ENCODE measurements around the gene SYCN. TPM values are rescaled to one million over a fixed set of nuclear protein-coding genes. Genes with fewer than 3 reads are reported as not detected.
A peak's percentile ranks its signal among the peaks of the same experiment; 100 is the strongest.

Gene SYCN
- total and polyA plus RNA-seq, 2 experiments from 2014 or later: not detected

DNA sequence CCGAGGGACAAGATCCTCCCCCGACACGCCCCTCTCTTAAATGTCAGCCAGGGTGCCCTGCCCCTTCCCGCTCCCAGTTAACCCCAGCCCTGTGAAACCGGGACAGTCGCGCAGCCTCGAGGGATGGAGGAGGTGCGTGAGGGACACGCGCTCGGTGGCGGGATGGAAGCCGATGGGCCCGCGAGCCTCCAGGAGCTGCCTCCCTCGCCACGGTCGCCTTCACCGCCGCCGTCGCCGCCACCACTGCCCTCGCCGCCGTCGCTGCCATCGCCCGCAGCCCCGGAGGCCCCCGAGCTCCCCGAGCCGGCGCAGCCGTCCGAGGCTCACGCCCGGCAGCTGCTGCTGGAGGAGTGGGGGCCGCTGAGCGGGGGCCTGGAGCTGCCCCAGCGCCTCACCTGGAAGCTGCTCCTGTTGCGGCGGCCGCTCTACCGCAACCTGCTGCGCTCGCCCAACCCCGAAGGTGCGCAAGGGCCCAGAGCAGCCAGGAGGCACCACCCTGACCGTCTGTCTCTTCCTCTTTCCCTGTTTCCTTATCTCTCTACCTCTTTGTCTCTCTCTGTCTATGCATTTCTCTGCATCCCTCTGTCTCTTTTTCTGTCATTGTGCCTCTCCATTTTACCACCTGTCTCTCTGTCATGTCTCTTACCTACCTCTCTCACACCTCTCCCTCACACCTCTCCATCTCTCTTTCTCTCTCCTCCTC lies 7.1 kb downstream of the SYCN start, which contains the start of gene NCCRP1:
Gene NCCRP1, plus strand, starts transcription at position 105 of the 703 bp plus-strand sequence. Its CDS starts 19 bp downstream, at position 124.
- no peaks in the 10 kb centered on the region for H4K20me1 ChIP-seq (ENCODE audit: insufficient read depth)
- no peak for DNase-seq
- H3K36me3 ChIP-seq (ENCODE audit: low read depth): no peaks in the 10 kb centered on the region
- no peaks in the 10 kb centered on the region for H3K9me2 ChIP-seq (ENCODE audit: insufficient read depth)
- no peak within 1 kb of the TSS for H2AFZ ChIP-seq
- no peak within 1 kb of the TSS for H3K27ac ChIP-seq
- no peak within 1 kb of the TSS for H3K9ac ChIP-seq
- WGBS, 2 experiments (ENCODE audit: low coverage in 1 of 2, low lambda C conversion rate in 2 of 2, missing lambda C conversion rate in 2 of 2): 5 to 15% methylated on average over 22 to 45 of the region's 51 CpGs
- H3K9me3 ChIP-seq (ENCODE audit: low read depth): no peaks in the 10 kb centered on the region
- no peaks in the 10 kb centered on the region; the same call in 1 of the 2 replicates for H3K4me1 ChIP-seq (ENCODE audit: insufficient read depth)
- H3K4me2 ChIP-seq (ENCODE audit: unreplicated experiment): no peak within 1 kb of the TSS
- peaks cover 47% of the 10 kb centered on the region for H3K27me3 ChIP-seq (replicated peaks; ENCODE audit: insufficient read depth)
- no peaks in the 10 kb centered on the region for H3F3A ChIP-seq (ENCODE audit: insufficient read depth)
- TF ChIP-seq EZH2 (IDR thresholded peaks at IDR 0.05; ENCODE audit: insufficient read depth, poor library complexity, severe bottlenecking): peak; percentile 60
- no peak for TF ChIP-seq EZH2phosphoT487 (IDR thresholded peaks at IDR 0.05; ENCODE audit: insufficient read depth, low read depth)
- in situ Hi-C loops (cut with MboI): no loop called here
- H3K79me2 ChIP-seq (ENCODE audit: insufficient read depth): no peaks in the 10 kb centered on the region
- no peak within 1 kb of the TSS for H3K4me3 ChIP-seq

DNA sequence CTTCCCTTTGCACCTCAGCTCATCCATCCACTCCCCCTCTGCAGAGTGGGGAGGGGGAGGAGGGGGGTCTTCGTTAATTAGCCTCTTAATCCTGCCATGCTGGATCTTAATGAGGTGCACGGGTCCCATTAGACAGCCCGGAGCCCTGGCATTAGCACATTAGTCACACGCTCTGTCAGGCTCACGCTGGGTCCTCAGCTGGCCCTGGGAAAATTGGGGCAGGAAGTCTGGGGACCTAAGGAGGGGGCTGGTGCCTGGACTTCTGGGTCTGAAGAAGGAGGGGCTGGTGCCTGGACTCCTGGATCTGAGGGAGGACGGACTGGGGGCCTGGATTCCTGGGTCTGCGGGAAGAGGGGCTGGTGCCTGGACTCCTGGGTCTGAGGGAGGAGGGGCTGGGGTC lies 7.7 kb downstream of the SYCN start:
- DNase-seq: no peak
- Histone ChIP-seq H3K9ac (no peak overlapping the region), H3K27me3 (replicated peaks; ENCODE audit: insufficient read depth) (peaks cover 40% of the 10 kb centered on the region), H4K20me1 (ENCODE audit: insufficient read depth) (no peaks in the 10 kb centered on the region), H2AFZ (no peak overlapping the region), H3K36me3 (ENCODE audit: low read depth) (no peaks in the 10 kb centered on the region), H3K4me1 (ENCODE audit: insufficient read depth) (no peaks in the 10 kb centered on the region; the same call in 1 of the 2 replicates), H3K4me3 (no peak overlapping the region), H3K9me2 (ENCODE audit: insufficient read depth) (no peaks in the 10 kb centered on the region), H3K4me2 (ENCODE audit: unreplicated experiment) (no peak overlapping the region), H3K9me3 (ENCODE audit: low read depth) (no peaks in the 10 kb centered on the region), H3K79me2 (ENCODE audit: insufficient read depth) (no peaks in the 10 kb centered on the region), H3F3A (ENCODE audit: insufficient read depth) (no peaks in the 10 kb centered on the region), H3K27ac (no peak overlapping the region)
- WGBS, 2 experiments (ENCODE audit: low coverage in 1 of 2, low lambda C conversion rate in 2 of 2, missing lambda C conversion rate in 2 of 2): 0 to 3% methylated on average over 5 to 7 of the region's 7 CpGs
- in situ Hi-C loops (cut with MboI): no loop called here
- no peak for TF ChIP-seq EZH2phosphoT487 (IDR thresholded peaks at IDR 0.05; ENCODE audit: insufficient read depth, low read depth)
- TF ChIP-seq EZH2 (IDR thresholded peaks at IDR 0.05; ENCODE audit: insufficient read depth, poor library complexity, severe bottlenecking): no peak

- Histone ChIP-seq H4K20me1 (ENCODE audit: insufficient read depth) (no peaks in the 10 kb centered on the region), H3K36me3 (ENCODE audit: low read depth) (no peaks in the 10 kb centered on the region), H3K79me2 (ENCODE audit: insufficient read depth) (no peaks in the 10 kb centered on the region), H3K4me3 (no peak overlapping the region), H3K9ac (no peak overlapping the region), H3K9me3 (ENCODE audit: low read depth) (no peaks in the 10 kb centered on the region), H3K27me3 (replicated peaks; ENCODE audit: insufficient read depth) (peaks cover 37% of the 10 kb centered on the region), H3K27ac (no peak overlapping the region), H2AFZ (no peak overlapping the region), H3K4me2 (ENCODE audit: unreplicated experiment) (no peak overlapping the region), H3K4me1 (ENCODE audit: insufficient read depth) (no peaks in the 10 kb centered on the region; the same call in 1 of the 2 replicates), H3F3A (ENCODE audit: insufficient read depth) (no peaks in the 10 kb centered on the region), H3K9me2 (ENCODE audit: insufficient read depth) (no peaks in the 10 kb centered on the region)
- no peak for TF ChIP-seq EZH2 (IDR thresholded peaks at IDR 0.05; ENCODE audit: insufficient read depth, poor library complexity, severe bottlenecking)
- no peak for TF ChIP-seq EZH2phosphoT487 (IDR thresholded peaks at IDR 0.05; ENCODE audit: insufficient read depth, low read depth)
- WGBS, 2 experiments (ENCODE audit: low coverage in 1 of 2, low lambda C conversion rate in 2 of 2, missing lambda C conversion rate in 2 of 2): 25 to 30% methylated on average over 9 of the region's 9 CpGs
- DNase-seq: no peak
- in situ Hi-C loops (cut with MboI): no loop called here
Measured at GRCh38 chr19:39195755-39196154, 8.3 kb downstream of the SYCN start.

- Histone ChIP-seq H3F3A (ENCODE audit: insufficient read depth) (no peaks in the 10 kb centered on the region), H3K27me3 (replicated peaks; ENCODE audit: insufficient read depth) (peaks cover 37% of the 10 kb centered on the region), H4K20me1 (ENCODE audit: insufficient read depth) (no peaks in the 10 kb centered on the region), H3K4me3 (no peak overlapping the region), H3K27ac (no peak overlapping the region), H3K9me2 (ENCODE audit: insufficient read depth) (no peaks in the 10 kb centered on the region), H3K79me2 (ENCODE audit: insufficient read depth) (no peaks in the 10 kb centered on the region), H3K4me1 (ENCODE audit: insufficient read depth) (no peaks in the 10 kb centered on the region; the same call in 1 of the 2 replicates), H2AFZ (no peak overlapping the region), H3K9me3 (ENCODE audit: low read depth) (no peaks in the 10 kb centered on the region), H3K4me2 (ENCODE audit: unreplicated experiment) (no peak overlapping the region), H3K36me3 (ENCODE audit: low read depth) (no peaks in the 10 kb centered on the region), H3K9ac (no peak overlapping the region)
- no peak for TF ChIP-seq EZH2 (IDR thresholded peaks at IDR 0.05; ENCODE audit: insufficient read depth, poor library complexity, severe bottlenecking)
- TF ChIP-seq EZH2phosphoT487 (IDR thresholded peaks at IDR 0.05; ENCODE audit: insufficient read depth, low read depth): no peak
- DNase-seq: no peak
- in situ Hi-C loops (cut with MboI): no loop called here
- 38 to 41% methylated on average over 9 of the region's 9 CpGs for WGBS, 2 experiments (ENCODE audit: low coverage in 1 of 2, low lambda C conversion rate in 2 of 2, missing lambda C conversion rate in 2 of 2)
Measured at GRCh38 chr19:39194832-39195542, 9.1 kb downstream of the SYCN start.
